Panc1 (cell line): ENCODE results near the gene C14orf93. TPM values are rescaled to one million over a fixed set of nuclear protein-coding genes. Genes with fewer than 3 reads are reported as not detected.
"Not testable (repeated sequence)": the region's sequence is repeated elsewhere in the genome, so short reads cannot be mapped to it uniquely, and the experiment has no call there.

Experiments
- ATAC-seq: fragments of 200-7000 bp; cut with Tn5 transposase; 2 replicates; pipeline ENCODE4 v1.9.1; 2020; ENCODE audit warnings: mild to moderate bottlenecking, moderate library complexity
- BruUV-seq: library from RNA; stranded (reverse); fragments of 400-500 nt; replicated peaks from 2 replicates; lab custom pipeline; 2021; lab: Mats Ljungman, UMichigan
- CTCF ChIA-PET: fragments of 300-600 bp; sonication (Branson Sonifier 250); formaldehyde crosslinking; loops from one replicate; lab custom pipeline; 2022; ENCODE audit warnings: antibody characterized with exemption; lab: Charles Lee
- POLR2A ChIA-PET: fragments of 300-600 bp; sonication (Branson Sonifier 250); formaldehyde crosslinking; loops from one replicate; lab custom pipeline; 2022; ENCODE audit warnings: antibody characterized with exemption; lab: Charles Lee
- DNase-seq: peaks from one replicate; pipeline ENCODE4 v3.0.0-alpha.2; 2010; ENCODE audit warnings: low read depth, low spot score
- H3K27ac ChIP-seq: 2 replicates; pipeline ENCODE4 v1.5.1; 2011; ENCODE audit warnings: mild to moderate bottlenecking, low read length, inconsistent platforms
- H3K27me3 ChIP-seq: fragments of 200-500 bp; sonication (Bioruptor generic); 2 replicates; pipeline ENCODE4 v1.6.0; 2014; ENCODE audit warnings: low read length, inconsistent platforms; ENCODE audit not compliant: control insufficient read depth, insufficient read depth
- H3K36me3 ChIP-seq: fragments of 200-500 bp; sonication (Bioruptor generic); 2 replicates; pipeline ENCODE4 v1.5.1; 2014; ENCODE audit warnings: inconsistent platforms, mild to moderate bottlenecking, low read length, moderate library complexity; ENCODE audit not compliant: control insufficient read depth, insufficient read depth
- H3K4me1 ChIP-seq: 2 replicates; pipeline ENCODE4 v1.5.1; 2011; ENCODE audit warnings: inconsistent platforms, mild to moderate bottlenecking, low read length, moderate library complexity; ENCODE audit not compliant: control insufficient read depth, insufficient read depth
- H3K4me3 ChIP-seq, 2 experiments: 2 replicates each; pipeline ENCODE4 v1.5.1; 2011 to 2012; ENCODE audit warnings: low read depth in 2 of 2, low read length in 2 of 2, mild to moderate bottlenecking in 2 of 2, inconsistent platforms in 1 of 2, moderate library complexity in 1 of 2
- H3K9me3 ChIP-seq: fragments of 200-500 bp; sonication (Bioruptor generic); 2 replicates; pipeline ENCODE4 v1.5.1; 2014; ENCODE audit warnings: low read depth, mild to moderate bottlenecking, inconsistent platforms, low read length, moderate library complexity; ENCODE audit not compliant: control insufficient read depth, insufficient read depth
- POLR2AphosphoS5 ChIP-seq: IDR thresholded peaks from 2 replicates; pipeline ENCODE4 v1.6.1; 2012; ENCODE audit warnings: mild to moderate bottlenecking, low read depth, low read length, moderate library complexity
- SIN3A ChIP-seq: IDR thresholded peaks from 2 replicates; pipeline ENCODE4 v1.6.1; 2012; ENCODE audit warnings: low read depth, mild to moderate bottlenecking, low read length, moderate library complexity, borderline replicate concordance; ENCODE audit not compliant: insufficient read depth
- TCF7L2 ChIP-seq: IDR thresholded peaks from 2 replicates; pipeline ENCODE4 v1.6.1; 2011; ENCODE audit warnings: mild to moderate bottlenecking, low read depth, low read length, inconsistent platforms
- in situ Hi-C: cut with HindIII; loops from 2 replicates; pipeline ENCODE4 v1.10.0; 2016; ENCODE audit warnings: low sequenced_read_pairs, low pct_unique_long_range_greater_than_20kb
- intact Hi-C: fragments of 100-400 bp; cut with micrococcal nuclease; formaldehyde crosslinking; loops from one replicate; pipeline ENCODE4 v1.10.0; 2022; ENCODE audit not compliant: unreplicated experiment
- total RNA-seq: library from RNA; stranded (reverse); gene quantifications from one replicate; pipeline ENCODE4 v1.2.1, GENCODE V29; 2021; ENCODE audit not compliant: unreplicated experiment
- TF ChIP-seq, protein P1 (sequence below): fragments of 450-650 bp; IDR thresholded peaks from 2 replicates; pipeline ENCODE4 v1.5.1; 2017; ENCODE audit warnings: mild to moderate bottlenecking
- TF ChIP-seq, protein P2 (sequence below), 2 experiments: IDR thresholded peaks; 2 replicates each; pipeline ENCODE4 v1.6.1; 2011 to 2012; ENCODE audit warnings: low read depth in 2 of 2, control low read depth in 1 of 2, low read length in 1 of 2, mild to moderate bottlenecking in 1 of 2, moderate library complexity in 1 of 2; ENCODE audit not compliant: insufficient read depth in 1 of 2

C14orf93 gene
- total RNA-seq, 1 experiment from 2014 or later, result 5.6 TPM

DNA sequence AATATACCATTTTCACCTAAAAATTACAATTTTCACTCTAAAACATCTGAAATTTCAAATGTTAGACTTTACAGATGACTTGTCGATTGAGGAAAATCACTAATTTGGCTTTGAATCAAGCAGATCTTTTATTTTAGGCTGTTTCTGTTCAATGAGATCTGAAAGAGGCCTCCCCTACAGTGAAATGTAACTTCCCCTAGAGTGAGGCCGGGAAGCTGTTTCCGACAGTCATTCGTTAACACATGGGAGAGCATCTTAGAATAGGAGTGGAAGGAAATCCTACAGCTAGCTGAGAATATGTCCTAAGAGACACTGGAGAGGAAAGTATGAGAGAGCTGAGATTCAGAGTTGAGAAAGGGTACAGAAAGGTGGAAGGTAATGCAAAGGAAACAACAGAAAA, 5.7 kb upstream of the C14orf93 start:
- Histone ChIP-seq H3K9me3 (no peaks in the 10 kb centered on the region), H3K4me3 (no peak overlapping the region), H3K4me1 (no peaks in the 10 kb centered on the region), H3K36me3 (no peaks in the 10 kb centered on the region), H3K27ac (no peak overlapping the region), H3K27me3 (no peaks in the 10 kb centered on the region)
- in situ Hi-C loops (no loop called here), intact Hi-C loops (no loop called here)
- BruUV-seq, result no TSS peak
- TF ChIP-seq SIN3A (no peak), TCF7L2 (no peak), POLR2AphosphoS5 (no peak)
- TF ChIP-seq, protein P1, sequence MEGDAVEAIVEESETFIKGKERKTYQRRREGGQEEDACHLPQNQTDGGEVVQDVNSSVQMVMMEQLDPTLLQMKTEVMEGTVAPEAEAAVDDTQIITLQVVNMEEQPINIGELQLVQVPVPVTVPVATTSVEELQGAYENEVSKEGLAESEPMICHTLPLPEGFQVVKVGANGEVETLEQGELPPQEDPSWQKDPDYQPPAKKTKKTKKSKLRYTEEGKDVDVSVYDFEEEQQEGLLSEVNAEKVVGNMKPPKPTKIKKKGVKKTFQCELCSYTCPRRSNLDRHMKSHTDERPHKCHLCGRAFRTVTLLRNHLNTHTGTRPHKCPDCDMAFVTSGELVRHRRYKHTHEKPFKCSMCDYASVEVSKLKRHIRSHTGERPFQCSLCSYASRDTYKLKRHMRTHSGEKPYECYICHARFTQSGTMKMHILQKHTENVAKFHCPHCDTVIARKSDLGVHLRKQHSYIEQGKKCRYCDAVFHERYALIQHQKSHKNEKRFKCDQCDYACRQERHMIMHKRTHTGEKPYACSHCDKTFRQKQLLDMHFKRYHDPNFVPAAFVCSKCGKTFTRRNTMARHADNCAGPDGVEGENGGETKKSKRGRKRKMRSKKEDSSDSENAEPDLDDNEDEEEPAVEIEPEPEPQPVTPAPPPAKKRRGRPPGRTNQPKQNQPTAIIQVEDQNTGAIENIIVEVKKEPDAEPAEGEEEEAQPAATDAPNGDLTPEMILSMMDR, result no peak
- CTCF ChIA-PET, result interaction anchor here (0.5 kb wide), 1 partner anchor 201 kb away, joined by 5 read pairs; no protein-coding TSS in a partner anchor
- no peak for ATAC-seq
- POLR2A ChIA-PET, result no interaction called here
- DNase-seq, result no peak

DNA sequence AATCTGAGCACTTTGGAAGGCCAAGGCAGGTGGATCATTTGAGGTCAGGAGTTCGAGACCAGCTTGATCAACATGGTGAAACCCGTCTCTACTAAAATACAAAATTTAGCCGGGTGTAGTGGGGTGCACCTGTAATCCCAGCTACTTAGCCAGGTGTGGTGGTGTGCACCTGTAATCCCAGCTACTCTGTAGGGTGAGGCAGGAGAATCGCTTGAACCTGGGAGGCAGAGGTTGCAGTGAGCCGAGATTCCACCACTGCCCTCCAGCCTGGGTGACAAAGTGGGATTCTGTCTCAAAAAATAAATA, 3.8 kb upstream of the C14orf93 start:
- H3K4me1 ChIP-seq, H3K36me3 ChIP-seq, BruUV-seq, H3K9me3 ChIP-seq, in situ Hi-C loops, CTCF ChIA-PET, intact Hi-C loops, POLR2A ChIA-PET, H3K27me3 ChIP-seq, H3K4me3 ChIP-seq, ATAC-seq, H3K27ac ChIP-seq, DNase-seq: not testable (repeated sequence)

DNA sequence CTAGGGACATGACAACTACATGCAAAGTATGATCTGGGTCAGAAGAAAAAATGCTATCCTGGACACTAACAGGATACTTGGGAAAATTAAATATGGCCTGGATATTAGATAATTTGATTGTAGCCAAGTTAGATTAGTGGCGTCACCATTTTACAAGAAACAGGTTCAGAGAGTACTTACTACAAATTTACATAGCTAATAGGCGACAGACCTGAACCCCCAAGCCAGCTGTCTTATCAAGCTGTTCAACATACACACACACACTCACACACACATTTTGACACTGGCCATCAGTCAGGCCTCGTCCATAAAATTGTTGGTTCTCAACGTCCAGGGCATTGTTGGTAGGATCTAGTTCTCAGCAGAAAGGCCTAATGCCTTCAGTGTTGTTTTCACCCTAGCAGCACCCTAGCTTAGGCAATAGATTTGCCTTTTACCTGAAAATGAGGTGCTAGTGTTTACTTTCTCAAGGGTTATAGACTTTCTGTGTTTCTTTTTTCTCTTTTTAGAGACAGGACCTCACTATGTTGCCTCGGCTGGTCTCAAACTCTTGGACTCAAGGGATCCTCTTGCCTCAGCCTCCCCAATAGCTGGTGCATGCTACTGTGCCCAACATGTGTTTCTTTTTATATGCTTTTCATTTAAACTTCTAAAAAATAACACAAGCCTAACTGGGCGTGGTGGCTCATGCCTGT, 3.3 kb upstream of the C14orf93 start:
- intact Hi-C loops, result no loop called here

More for the DNA sequence above, 3.3 kb upstream of the C14orf93 start:
- ChIA-PET POLR2A (no interaction called here), CTCF (no interaction called here)
- Histone ChIP-seq H3K27ac (no peak overlapping the region), H3K4me3 (no peak overlapping the region), H3K9me3 (no peaks in the 10 kb centered on the region), H3K27me3 (no peaks in the 10 kb centered on the region), H3K4me1 (peaks cover 9% of the 10 kb centered on the region; the same call in 1 of the 2 replicates), H3K36me3 (no peaks in the 10 kb centered on the region)
- TF ChIP-seq, protein P2, sequence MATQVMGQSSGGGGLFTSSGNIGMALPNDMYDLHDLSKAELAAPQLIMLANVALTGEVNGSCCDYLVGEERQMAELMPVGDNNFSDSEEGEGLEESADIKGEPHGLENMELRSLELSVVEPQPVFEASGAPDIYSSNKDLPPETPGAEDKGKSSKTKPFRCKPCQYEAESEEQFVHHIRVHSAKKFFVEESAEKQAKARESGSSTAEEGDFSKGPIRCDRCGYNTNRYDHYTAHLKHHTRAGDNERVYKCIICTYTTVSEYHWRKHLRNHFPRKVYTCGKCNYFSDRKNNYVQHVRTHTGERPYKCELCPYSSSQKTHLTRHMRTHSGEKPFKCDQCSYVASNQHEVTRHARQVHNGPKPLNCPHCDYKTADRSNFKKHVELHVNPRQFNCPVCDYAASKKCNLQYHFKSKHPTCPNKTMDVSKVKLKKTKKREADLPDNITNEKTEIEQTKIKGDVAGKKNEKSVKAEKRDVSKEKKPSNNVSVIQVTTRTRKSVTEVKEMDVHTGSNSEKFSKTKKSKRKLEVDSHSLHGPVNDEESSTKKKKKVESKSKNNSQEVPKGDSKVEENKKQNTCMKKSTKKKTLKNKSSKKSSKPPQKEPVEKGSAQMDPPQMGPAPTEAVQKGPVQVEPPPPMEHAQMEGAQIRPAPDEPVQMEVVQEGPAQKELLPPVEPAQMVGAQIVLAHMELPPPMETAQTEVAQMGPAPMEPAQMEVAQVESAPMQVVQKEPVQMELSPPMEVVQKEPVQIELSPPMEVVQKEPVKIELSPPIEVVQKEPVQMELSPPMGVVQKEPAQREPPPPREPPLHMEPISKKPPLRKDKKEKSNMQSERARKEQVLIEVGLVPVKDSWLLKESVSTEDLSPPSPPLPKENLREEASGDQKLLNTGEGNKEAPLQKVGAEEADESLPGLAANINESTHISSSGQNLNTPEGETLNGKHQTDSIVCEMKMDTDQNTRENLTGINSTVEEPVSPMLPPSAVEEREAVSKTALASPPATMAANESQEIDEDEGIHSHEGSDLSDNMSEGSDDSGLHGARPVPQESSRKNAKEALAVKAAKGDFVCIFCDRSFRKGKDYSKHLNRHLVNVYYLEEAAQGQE (IDR thresholded peaks at IDR 0.05; ENCODE audit: insufficient read depth in 1 of 2, low read depth in 2 of 2, low read length in 1 of 2), result no peak
- TF ChIP-seq TCF7L2 (no peak), POLR2AphosphoS5 (no peak)
- TF ChIP-seq, protein P1, result no peak
- ATAC-seq, result no peak
- in situ Hi-C loops, result no loop called here
- no TSS peak for BruUV-seq
- DNase-seq, result no peak
